LNCAP (cell line): ENCODE results near the gene APCDD1L.

Experiments
- CTCF ChIP-seq: fragments of 450-650 bp; IDR thresholded peaks from 2 replicates; pipeline ENCODE4 v1.5.1; 2017; ENCODE audit warnings: mild to moderate bottlenecking

Gene APCDD1L

DNA sequence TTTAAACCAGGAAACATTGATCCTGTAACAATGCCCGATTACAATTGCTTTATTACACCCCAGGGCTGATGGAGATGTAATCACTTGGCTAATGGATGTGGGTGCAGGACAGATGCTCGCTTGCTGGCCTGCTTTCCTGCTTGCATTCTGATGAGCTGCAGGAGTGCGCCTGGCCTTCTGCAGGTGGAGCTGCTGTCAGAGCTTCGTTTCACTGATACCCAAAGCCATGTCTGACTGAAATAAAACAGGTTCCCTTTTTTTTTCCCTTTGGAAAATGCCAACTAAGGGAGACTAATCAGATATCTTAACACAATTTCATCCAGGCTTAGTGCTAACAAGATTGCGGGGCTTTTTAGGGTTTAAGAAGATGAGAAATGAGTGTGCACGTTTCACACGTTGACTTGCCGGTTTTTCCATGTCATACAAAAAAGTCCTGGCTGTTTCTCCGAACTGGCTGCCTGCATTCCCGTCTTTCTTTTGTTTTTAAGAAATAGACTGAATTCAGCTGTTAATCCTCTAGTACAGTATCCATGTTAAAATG lies 65.4 kb downstream of the APCDD1L start:
- TF ChIP-seq CTCF, result no peak

DNA sequence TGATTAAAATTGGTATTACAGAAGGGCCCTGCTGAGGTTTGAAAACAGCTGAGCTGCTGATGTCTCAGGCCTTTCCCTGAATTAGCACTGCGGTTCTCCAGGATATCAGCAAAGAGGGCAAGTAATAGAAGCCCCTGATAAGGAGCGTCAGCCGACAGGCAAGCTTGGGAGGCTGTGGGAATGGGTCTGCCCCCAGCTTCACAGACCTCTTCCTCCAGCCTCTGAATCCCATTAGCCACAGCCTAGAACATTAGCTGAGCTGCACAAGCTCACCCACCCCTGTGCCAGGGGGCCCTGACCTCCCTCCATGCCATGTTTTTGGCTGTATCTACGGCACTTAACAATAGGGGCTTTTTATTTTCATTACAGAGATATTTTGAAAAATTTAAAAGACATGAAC lies 66.2 kb downstream of the APCDD1L start:
- TF ChIP-seq CTCF, result no peak

GRCh38 chr20:58447511-58448391 lies 67.4 kb downstream of the APCDD1L start:
- peak; percentile 75 for TF ChIP-seq CTCF

- no peak for TF ChIP-seq CTCF
These were observed 68.3 kb downstream of the APCDD1L start for GRCh38 chr20:58446960-58447265.

DNA sequence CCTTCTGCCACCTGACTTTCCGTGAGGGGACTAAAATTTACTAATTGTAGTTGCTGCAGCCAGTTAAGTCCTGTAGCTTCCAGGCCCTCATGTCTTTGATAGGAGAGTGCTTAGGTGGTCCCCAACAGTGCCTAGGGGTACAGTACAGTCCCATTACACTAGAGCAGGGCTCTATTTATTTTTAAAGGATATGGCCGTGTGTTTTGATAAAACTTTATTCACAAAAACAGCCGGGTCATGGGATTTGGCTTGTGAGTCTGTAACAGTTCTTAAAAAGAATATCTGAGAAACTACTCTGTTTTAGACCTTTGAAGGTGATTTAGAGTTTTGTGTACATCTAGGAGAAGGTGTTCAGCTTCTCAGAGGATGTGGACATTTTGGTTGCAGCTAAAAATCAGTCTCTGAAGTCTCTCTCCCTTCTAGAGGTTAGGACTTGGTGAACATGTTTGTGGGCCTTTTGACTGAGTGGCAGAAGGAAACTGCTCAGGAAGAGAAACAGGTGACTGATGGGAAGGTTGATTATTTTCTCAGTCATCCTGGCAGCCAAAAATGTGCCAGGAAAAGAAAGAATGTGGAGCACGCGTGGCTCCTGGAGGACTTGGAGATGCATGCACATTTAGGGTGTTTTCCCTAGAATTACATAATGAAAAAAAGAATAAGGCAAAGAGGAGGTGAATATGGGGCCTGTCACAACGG lies 68.8 kb downstream of the APCDD1L start:
- TF ChIP-seq CTCF, result no peak

- no peak for TF ChIP-seq CTCF
These were observed 70.4 kb downstream of the APCDD1L start for GRCh38 chr20:58444746-58445255.

- TF ChIP-seq CTCF, result no peak
These were observed 73.5 kb downstream of the APCDD1L start for GRCh38 chr20:58441723-58442122.
